GM18505 (cell line): ENCODE data around the gene IL18BP.
A peak's percentile ranks its signal among the peaks of the same experiment; 100 is the strongest.

ENCODE experiments used
- ATAC-seq: cut with Tn5 transposase; IDR thresholded peaks from one replicate; pipeline ENCODE4 v1.9.1; 2021; ENCODE audit not compliant: unreplicated experiment
- POLR2A ChIP-seq: IDR thresholded peaks from 4 replicates; pipeline ENCODE4 v1.6.1; 2011; ENCODE audit warnings: borderline replicate concordance; ENCODE audit not compliant: insufficient read depth, insufficient read length; ENCODE audit errors: extremely low read depth

IL18BP gene

GRCh38 chr11:72001834-72002591, 3.3 kb downstream of the IL18BP start:
- peak; percentile 42 for TF ChIP-seq POLR2A
- no peak for ATAC-seq

GRCh38 chr11:72002841-72003775, 4.4 kb downstream of the IL18BP start:
- ATAC-seq = no peak

GRCh38 chr11:72003776-72004171, 5.1 kb downstream of the IL18BP start:
- no peak for TF ChIP-seq POLR2A
- no peak for ATAC-seq

More at GRCh38 chr11:72002841-72003775, 4.4 kb downstream of the IL18BP start:
- no peak for TF ChIP-seq POLR2A

- no peak for ATAC-seq
- TF ChIP-seq POLR2A = no peak
Measured at GRCh38 chr11:72004515-72005346, 6.0 kb downstream of the IL18BP start.

GRCh38 chr11:72005347-72006260, 6.9 kb downstream of the IL18BP start:
- ATAC-seq = no peak
- no peak for TF ChIP-seq POLR2A

- no peak for ATAC-seq
- TF ChIP-seq POLR2A = no peak
Measured at GRCh38 chr11:72006309-72007088, 7.8 kb downstream of the IL18BP start.

- no peak for ATAC-seq
- TF ChIP-seq POLR2A = peak; percentile 17
Measured at GRCh38 chr11:72007089-72007476, 8.4 kb downstream of the IL18BP start.

GRCh38 chr11:72007587-72007986, 8.9 kb downstream of the IL18BP start:
- TF ChIP-seq POLR2A = no peak
- ATAC-seq = no peak

GRCh38 chr11:72008728-72009127, 10.0 kb downstream of the IL18BP start:
- no peak for ATAC-seq
- TF ChIP-seq POLR2A = no peak

GRCh38 chr11:72009156-72009555, 10.4 kb downstream of the IL18BP start:
- ATAC-seq = no peak
- TF ChIP-seq POLR2A = no peak

GRCh38 chr11:72010529-72011233, 12.0 kb downstream of the IL18BP start:
- ATAC-seq = no peak
- TF ChIP-seq POLR2A = peak; percentile 10
